Keratinocyte (primary cell): Measurements from ENCODE around the gene MTFP1. TPM values are rescaled to one million over a fixed set of nuclear protein-coding genes. Genes with fewer than 3 reads are reported as not detected.

Experiments used
- DNase-seq: peaks from one replicate; pipeline ENCODE4 v3.0.0-alpha.2; 2011; ENCODE audit warnings: low read depth, missing footprints, low spot score
- FAIRE-seq: peaks from 2 replicates; lab custom pipeline; 2011; peaks lifted over from hg19 to GRCh38; lab: Jason Lieb, UNC
- H2AFZ ChIP-seq: 2 replicates; pipeline ENCODE4 v1.6.0; 2012; ENCODE audit warnings: low read length, control low read depth, inconsistent platforms; ENCODE audit not compliant: control insufficient read depth
- H3K27ac ChIP-seq: 2 replicates; pipeline ENCODE4 v1.5.1; 2011; ENCODE audit warnings: low read length; ENCODE audit not compliant: control insufficient read depth, insufficient read depth
- H3K27me3 ChIP-seq: 3 replicates; pipeline ENCODE4 v1.6.0; 2011; ENCODE audit warnings: low read length; ENCODE audit not compliant: control insufficient read depth, insufficient read depth; ENCODE audit errors: extremely low read depth
- H3K36me3 ChIP-seq, 2 experiments: 2 replicates in 1 of 2; 3 replicates in 1 of 2; pipeline ENCODE4 v1.5.1; 2011; ENCODE audit warnings: low read length in 2 of 2, mild to moderate bottlenecking in 1 of 2; ENCODE audit not compliant: control insufficient read depth in 2 of 2, insufficient read depth in 2 of 2; ENCODE audit errors: extremely low read depth in 1 of 2
- H3K4me1 ChIP-seq: 3 replicates; pipeline ENCODE4 v1.5.1; 2011; ENCODE audit warnings: low read length; ENCODE audit not compliant: control insufficient read depth, insufficient read depth; ENCODE audit errors: extremely low read depth
- H3K4me2 ChIP-seq: 3 replicates; pipeline ENCODE4 v1.6.0; 2011; ENCODE audit warnings: low read depth, low read length; ENCODE audit not compliant: control insufficient read depth, insufficient read depth; ENCODE audit errors: extremely low read depth
- H3K4me3 ChIP-seq, 3 experiments: fragments of 200-600 bp in 1 of 3; sonication (generic) in 1 of 3; 2 replicates in 2 of 3; 3 replicates in 1 of 3; pipeline ENCODE4 v1.5.1; 2011 to 2016; ENCODE audit warnings: low read length in 3 of 3, mild to moderate bottlenecking in 3 of 3, control low read depth in 2 of 3, inconsistent platforms in 1 of 3, low read depth in 1 of 3, mixed read lengths in 1 of 3, mixed run types in 1 of 3, moderate library complexity in 1 of 3; ENCODE audit not compliant: control insufficient read depth in 2 of 3, insufficient read depth in 2 of 3; ENCODE audit errors: extremely low read depth in 1 of 3
- H3K79me2 ChIP-seq: 2 replicates; pipeline ENCODE4 v1.6.0; 2012; ENCODE audit warnings: low read length; ENCODE audit not compliant: control insufficient read depth, insufficient read depth
- H3K9ac ChIP-seq: 3 replicates; pipeline ENCODE4 v1.6.0; 2011; ENCODE audit warnings: low read length; ENCODE audit not compliant: control insufficient read depth, insufficient read depth; ENCODE audit errors: extremely low read depth
- H3K9me1 ChIP-seq: 3 replicates; pipeline ENCODE4 v1.6.0; 2011; ENCODE audit warnings: low read length; ENCODE audit not compliant: control insufficient read depth, insufficient read depth; ENCODE audit errors: extremely low read depth
- H3K9me3 ChIP-seq: 2 replicates; pipeline ENCODE4 v1.5.1; 2012; ENCODE audit warnings: low read depth, low read length; ENCODE audit not compliant: control insufficient read depth
- H4K20me1 ChIP-seq: 3 replicates; pipeline ENCODE4 v1.6.0; 2011; ENCODE audit warnings: low read length; ENCODE audit not compliant: control insufficient read depth, insufficient read depth; ENCODE audit errors: extremely low read depth
- EZH2 ChIP-seq: IDR thresholded peaks from one replicate; pipeline ENCODE4 v1.6.1; 2012; ENCODE audit warnings: inconsistent platforms, mild to moderate bottlenecking, low read length, moderate library complexity
- dilution Hi-C: fragments of 300-500 bp; cut with MboI; formaldehyde crosslinking; loops from one replicate; pipeline ENCODE4 v1.7.0; 2020; ENCODE audit warnings: low sequenced_read_pairs; ENCODE audit not compliant: extremely low pct_ligation_motif_present
- polyA plus RNA-seq, 5 experiments: library from polyadenylated mRNA; depleted of rRNA in 3 of 5; stranded (reverse) in 3 of 5; stranded (forward) in 1 of 5; unstranded in 1 of 5; fragments of >200 nt; gene quantifications; 1 replicate in 1 of 5; 2 replicates in 3 of 5; 3 replicates in 1 of 5; pipeline versions ENCODE4 v1.2.1 to v1.2.3, GENCODE V29; 2011 to 2012; ENCODE audit warnings: missing spikeins in 2 of 5, low read depth in 1 of 5, low replicate concordance in 1 of 5
- TF ChIP-seq, protein P1 (sequence below), 3 experiments: IDR thresholded peaks in 1 of 3; conservative IDR thresholded peaks in 1 of 3; optimal IDR thresholded peaks in 1 of 3; 2 replicates in 2 of 3; 3 replicates in 1 of 3; pipeline versions ENCODE3 to v1.5.1; 2011; ENCODE audit warnings: low read length in 3 of 3, mild to moderate bottlenecking in 3 of 3, moderate library complexity in 2 of 3, control low read depth in 1 of 3, inconsistent platforms in 1 of 3; ENCODE audit not compliant: insufficient read depth in 2 of 3; ENCODE audit errors: extremely low read depth in 1 of 3

The MTFP1 gene
- polyA plus RNA-seq, 1 donor (not counting 4 experiments of a cell fraction or from before 2014, with no cell fraction given), result 8.4 TPM

DNA sequence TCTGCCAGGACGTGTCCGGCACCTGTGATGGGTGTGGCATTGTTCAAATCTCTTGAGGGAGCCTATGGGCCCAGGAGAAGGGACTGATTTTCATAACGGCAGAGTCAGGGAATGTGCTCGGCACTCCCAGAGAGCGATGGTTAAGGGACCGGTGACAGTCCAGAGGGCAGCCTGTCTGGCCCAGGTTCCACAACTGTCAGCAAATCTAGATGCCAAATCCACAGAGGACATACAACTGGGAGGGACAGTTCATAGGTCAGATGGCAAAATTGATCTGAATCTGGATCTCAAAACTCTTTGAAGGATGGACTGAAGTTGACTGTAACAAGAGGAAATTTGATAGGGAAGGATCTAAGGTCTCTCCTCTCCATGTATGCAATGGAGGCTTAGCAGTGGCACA is 21.3 kb upstream of the MTFP1 start:
- Histone ChIP-seq H3K27me3 (no peaks in the 10 kb centered on the region), H3K4me1 (peaks cover 27% of the 10 kb centered on the region), H3K9me3 (no peaks in the 10 kb centered on the region), H3K36me3 (peaks cover 27 to 50% of the 10 kb centered on the region in 2 experiments), H3K9ac (no peak overlapping the region), H2AFZ (no peak overlapping the region), H3K27ac (no peak overlapping the region), H3K4me2 (no peak overlapping the region), H3K9me1 (no peaks in the 10 kb centered on the region), H3K79me2 (peaks cover 55% of the 10 kb centered on the region), H4K20me1 (peaks cover 4% of the 10 kb centered on the region), H3K4me3 (no peak overlapping the region)
- dilution Hi-C loops, result no loop called here
- DNase-seq (no peak), FAIRE-seq (no peak)
- TF ChIP-seq, protein P1, sequence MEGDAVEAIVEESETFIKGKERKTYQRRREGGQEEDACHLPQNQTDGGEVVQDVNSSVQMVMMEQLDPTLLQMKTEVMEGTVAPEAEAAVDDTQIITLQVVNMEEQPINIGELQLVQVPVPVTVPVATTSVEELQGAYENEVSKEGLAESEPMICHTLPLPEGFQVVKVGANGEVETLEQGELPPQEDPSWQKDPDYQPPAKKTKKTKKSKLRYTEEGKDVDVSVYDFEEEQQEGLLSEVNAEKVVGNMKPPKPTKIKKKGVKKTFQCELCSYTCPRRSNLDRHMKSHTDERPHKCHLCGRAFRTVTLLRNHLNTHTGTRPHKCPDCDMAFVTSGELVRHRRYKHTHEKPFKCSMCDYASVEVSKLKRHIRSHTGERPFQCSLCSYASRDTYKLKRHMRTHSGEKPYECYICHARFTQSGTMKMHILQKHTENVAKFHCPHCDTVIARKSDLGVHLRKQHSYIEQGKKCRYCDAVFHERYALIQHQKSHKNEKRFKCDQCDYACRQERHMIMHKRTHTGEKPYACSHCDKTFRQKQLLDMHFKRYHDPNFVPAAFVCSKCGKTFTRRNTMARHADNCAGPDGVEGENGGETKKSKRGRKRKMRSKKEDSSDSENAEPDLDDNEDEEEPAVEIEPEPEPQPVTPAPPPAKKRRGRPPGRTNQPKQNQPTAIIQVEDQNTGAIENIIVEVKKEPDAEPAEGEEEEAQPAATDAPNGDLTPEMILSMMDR (optimal IDR thresholded peaks at IDR 0.05 in 1 of 3, IDR thresholded peaks at IDR 0.05 in 1 of 3, conservative IDR thresholded peaks at IDR 0.05 in 1 of 3; ENCODE audit: extremely low read depth in 1 of 3, insufficient read depth in 2 of 3, low read length in 3 of 3), result no peak
- TF ChIP-seq EZH2, result no peak

DNA sequence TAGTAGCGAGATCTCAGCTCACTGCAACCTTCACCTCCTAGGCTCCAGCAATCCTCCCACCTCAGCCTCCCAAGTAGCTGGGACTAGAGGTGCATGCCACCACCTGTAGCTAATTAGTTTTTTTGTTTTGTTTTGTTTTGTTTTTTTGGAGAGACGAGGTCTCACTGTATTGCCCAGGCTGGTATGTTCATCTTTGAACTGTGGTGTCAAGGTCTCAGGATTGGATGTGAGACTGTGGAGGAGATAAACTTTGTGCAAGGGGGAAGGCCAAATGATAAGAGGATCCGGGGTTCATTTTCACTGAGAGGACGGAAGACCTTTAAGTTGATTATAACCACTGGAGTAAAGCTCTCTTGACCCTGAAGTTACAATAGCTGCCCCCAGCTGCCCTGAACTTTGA is 19.8 kb upstream of the MTFP1 start:
- H2AFZ ChIP-seq, result no peak overlapping the region
- TF ChIP-seq, protein P1 (optimal IDR thresholded peaks at IDR 0.05 in 1 of 3, IDR thresholded peaks at IDR 0.05 in 1 of 3, conservative IDR thresholded peaks at IDR 0.05 in 1 of 3; ENCODE audit: extremely low read depth in 1 of 3, insufficient read depth in 2 of 3, low read length in 3 of 3), result no peak
- no peak for TF ChIP-seq EZH2
- dilution Hi-C loops, result no loop called here
- H3K9me1 ChIP-seq, result no peaks in the 10 kb centered on the region
- no peak for DNase-seq
- peaks cover 4% of the 10 kb centered on the region for H4K20me1 ChIP-seq
- H3K36me3 ChIP-seq, result peaks cover 34 to 55% of the 10 kb centered on the region in 2 experiments
- H3K9me3 ChIP-seq, result no peaks in the 10 kb centered on the region
- no peak overlapping the region for H3K9ac ChIP-seq
- H3K27ac ChIP-seq, result no peak overlapping the region
- peaks cover 42% of the 10 kb centered on the region for H3K79me2 ChIP-seq
- FAIRE-seq, result no peak
- H3K4me1 ChIP-seq, result peaks cover 15% of the 10 kb centered on the region
- no peak overlapping the region for H3K4me3 ChIP-seq
- no peaks in the 10 kb centered on the region for H3K27me3 ChIP-seq
- no peak overlapping the region for H3K4me2 ChIP-seq
